KMS-11 (cell line): ENCODE data around the gene STX7.

Source experiments
- H2AFZ ChIP-seq: fragments of 200-600 bp; sonication (generic); 2 replicates; pipeline ENCODE4 v1.6.1; 2016; ENCODE audit warnings: antibody characterized with exemption, mixed run types, low read depth
- H3K27ac ChIP-seq: fragments of 200-600 bp; sonication (generic); 2 replicates; pipeline ENCODE4 v1.6.1; 2016; ENCODE audit warnings: mild to moderate bottlenecking, mixed run types
- H3K27me3 ChIP-seq: fragments of 200-600 bp; sonication (generic); 2 replicates; pipeline ENCODE4 v1.6.1; 2017; ENCODE audit warnings: mild to moderate bottlenecking, low read depth, mixed run types, moderate library complexity; ENCODE audit not compliant: insufficient read depth
- H3K36me3 ChIP-seq: fragments of 200-600 bp; sonication (generic); 2 replicates; pipeline ENCODE4 v1.6.1; 2017; ENCODE audit warnings: mild to moderate bottlenecking, mixed run types; ENCODE audit not compliant: insufficient read depth
- H3K4me1 ChIP-seq: fragments of 200-600 bp; sonication (generic); 2 replicates; pipeline ENCODE4 v1.6.1; 2016; ENCODE audit warnings: mild to moderate bottlenecking, low read depth, mixed run types; ENCODE audit not compliant: poor library complexity, severe bottlenecking
- H3K4me2 ChIP-seq: fragments of 200-600 bp; sonication (generic); 2 replicates; pipeline ENCODE4 v1.7.0; 2016; ENCODE audit warnings: mild to moderate bottlenecking, mixed run types
- H3K4me3 ChIP-seq: fragments of 200-600 bp; sonication (generic); IDR thresholded peaks from 2 replicates; pipeline ENCODE4 v1.6.1; 2017; ENCODE audit warnings: low read depth, low read length, mixed read lengths; ENCODE audit not compliant: insufficient read depth
- H3K79me2 ChIP-seq: fragments of 200-600 bp; sonication (generic); 2 replicates; pipeline ENCODE4 v1.6.1; 2016; ENCODE audit warnings: low read depth, mixed run types; ENCODE audit not compliant: insufficient read depth
- H3K9ac ChIP-seq: fragments of 200-600 bp; sonication (generic); 2 replicates; pipeline ENCODE4 v1.6.1; 2016; ENCODE audit warnings: mild to moderate bottlenecking, mixed run types
- H4K20me1 ChIP-seq: fragments of 200-600 bp; sonication (generic); 2 replicates; pipeline ENCODE4 v1.6.1; 2016; ENCODE audit warnings: mild to moderate bottlenecking, mixed run types; ENCODE audit not compliant: insufficient read depth
- CTCF ChIP-seq: fragments of 200-600 bp; sonication (generic); conservative IDR thresholded peaks from 2 replicates; pipeline ENCODE4 v1.6.1; 2017; ENCODE audit warnings: low read depth, mild to moderate bottlenecking, antibody characterized with exemption, low read length, moderate library complexity, mixed read lengths

Gene STX7

GRCh38 chr6:132489376-132489775 is 23.5 kb downstream of the STX7 start:
- no peak overlapping the region for H2AFZ ChIP-seq
- no peaks in the 10 kb centered on the region; the same call in 1 of the 2 replicates for H4K20me1 ChIP-seq
- H3K27ac ChIP-seq, result no peak overlapping the region
- H3K4me2 ChIP-seq, result no peak overlapping the region
- no peak overlapping the region for H3K4me3 ChIP-seq
- no peaks in the 10 kb centered on the region for H3K36me3 ChIP-seq
- no peak for TF ChIP-seq CTCF
- H3K4me1 ChIP-seq, result peaks cover 1% of the 10 kb centered on the region
- H3K79me2 ChIP-seq, result peaks cover 7% of the 10 kb centered on the region; the same call in 1 of the 2 replicates
- no peak overlapping the region for H3K9ac ChIP-seq
- no peaks in the 10 kb centered on the region for H3K27me3 ChIP-seq

- Histone ChIP-seq H2AFZ (no peak overlapping the region), H4K20me1 (no peaks in the 10 kb centered on the region; the same call in 1 of the 2 replicates), H3K4me3 (no peak overlapping the region), H3K27me3 (no peaks in the 10 kb centered on the region), H3K27ac (no peak overlapping the region), H3K79me2 (no peaks in the 10 kb centered on the region), H3K36me3 (no peaks in the 10 kb centered on the region), H3K4me1 (no peaks in the 10 kb centered on the region), H3K4me2 (no peak overlapping the region), H3K9ac (no peak overlapping the region)
- TF ChIP-seq CTCF, result no peak
Measured at GRCh38 chr6:132487762-132488161, 25.2 kb downstream of the STX7 start.

- Histone ChIP-seq H3K79me2 (no peaks in the 10 kb centered on the region), H3K9ac (no peak overlapping the region), H3K4me3 (no peak overlapping the region), H4K20me1 (no peaks in the 10 kb centered on the region; the same call in 1 of the 2 replicates), H2AFZ (no peak overlapping the region), H3K36me3 (no peaks in the 10 kb centered on the region), H3K27me3 (no peaks in the 10 kb centered on the region), H3K27ac (no peak overlapping the region), H3K4me1 (no peaks in the 10 kb centered on the region), H3K4me2 (no peak overlapping the region)
- no peak for TF ChIP-seq CTCF
Measured at GRCh38 chr6:132484680-132485018, 28.3 kb downstream of the STX7 start.

- no peaks in the 10 kb centered on the region for H3K4me1 ChIP-seq
- H3K4me2 ChIP-seq, result no peak overlapping the region
- no peaks in the 10 kb centered on the region for H3K36me3 ChIP-seq
- no peaks in the 10 kb centered on the region for H3K79me2 ChIP-seq
- H3K27ac ChIP-seq, result no peak overlapping the region
- no peaks in the 10 kb centered on the region; the same call in 1 of the 2 replicates for H4K20me1 ChIP-seq
- peak; percentile 85 for TF ChIP-seq CTCF
- H2AFZ ChIP-seq, result no peak overlapping the region
- no peaks in the 10 kb centered on the region for H3K27me3 ChIP-seq
- no peak overlapping the region for H3K9ac ChIP-seq
- no peak overlapping the region for H3K4me3 ChIP-seq
Measured at GRCh38 chr6:132483779-132484679, 28.9 kb downstream of the STX7 start.
